ENCODE measurements around the gene P2RY12.
"Not testable (repeated sequence)": the region's sequence is repeated elsewhere in the genome, so short reads cannot be mapped to it uniquely, and the experiment has no call there.

P2RY12 gene

GRCh38 chr3:151393146-151393830 lies 8.7 kb upstream of the P2RY12 start:
- no peak for DNase-seq (ENCODE audit: low read depth in 2 of 2)

- DNase-seq (ENCODE audit: low read depth in 2 of 2) = not testable (repeated sequence)
These were observed 7.6 kb upstream of the P2RY12 start for GRCh38 chr3:151392191-151392590.

GRCh38 chr3:151391720-151392119 lies 7.2 kb upstream of the P2RY12 start:
- DNase-seq (ENCODE audit: low read depth in 2 of 2) = no peak

GRCh38 chr3:151387842-151388241 lies 3.3 kb upstream of the P2RY12 start:
- no peak for DNase-seq (ENCODE audit: low read depth in 2 of 2)

GRCh38 chr3:151387432-151387831 lies 2.9 kb upstream of the P2RY12 start:
- no peak for DNase-seq (ENCODE audit: low read depth in 2 of 2)

DNA sequence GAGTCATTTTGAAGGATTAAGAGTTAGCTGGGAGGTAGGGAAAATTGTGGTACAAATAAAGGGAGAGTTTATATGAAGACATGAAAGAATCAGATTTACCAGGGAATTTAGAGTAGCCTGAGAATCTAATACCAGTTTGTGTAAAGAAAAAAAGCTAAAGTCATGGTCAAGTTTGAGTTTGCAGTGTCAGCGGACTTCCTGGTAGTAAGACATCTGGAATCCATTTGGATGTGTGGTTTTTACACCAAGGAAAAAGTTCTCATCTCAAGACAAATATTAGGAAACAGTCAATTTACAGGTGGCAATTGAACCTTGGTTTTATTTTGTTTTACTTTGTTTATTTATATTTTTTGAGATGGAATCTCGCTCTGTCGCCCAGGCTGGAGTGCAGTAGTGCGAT lies 1.5 kb upstream of the P2RY12 start:
- no peak for DNase-seq (ENCODE audit: low read depth in 2 of 2)

DNA sequence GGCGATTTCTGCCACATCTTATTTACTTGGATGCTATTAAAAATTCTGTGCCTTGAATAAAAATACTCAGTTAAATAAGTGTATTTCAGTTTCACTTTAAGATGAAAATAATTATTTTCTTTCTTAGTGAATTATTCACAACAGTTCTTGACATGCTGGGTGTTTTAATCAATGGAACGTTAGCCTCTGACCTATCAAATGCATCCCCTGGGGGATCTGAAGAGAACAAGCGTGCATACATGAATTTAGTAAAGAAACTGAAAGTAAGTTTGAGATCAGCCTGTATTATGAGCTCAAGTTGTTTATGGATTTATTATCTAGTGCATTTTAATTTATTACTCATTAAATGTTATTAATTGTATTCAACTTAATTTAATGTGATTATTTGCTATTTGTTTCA lies 597 bp downstream of the P2RY12 start:
- no peak for DNase-seq (ENCODE audit: low read depth in 2 of 2)

DNA sequence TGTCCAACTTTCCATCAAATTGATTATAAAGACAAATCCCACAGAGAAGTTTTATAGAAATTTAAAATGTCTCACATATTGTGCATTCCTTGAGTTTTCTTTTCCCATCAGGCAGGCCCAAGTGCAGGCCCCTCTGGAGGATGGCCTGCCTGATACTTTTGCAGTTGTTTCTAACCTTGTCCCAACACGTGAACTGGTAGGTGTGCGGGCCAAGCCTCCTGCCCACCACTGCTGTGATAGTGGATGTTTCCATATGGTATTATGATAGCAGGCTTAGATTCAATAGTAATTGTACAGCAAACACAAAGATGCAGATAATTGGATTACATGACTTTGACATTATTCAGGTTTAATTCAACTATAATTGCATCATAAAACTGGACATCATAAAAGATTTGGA lies 1.4 kb downstream of the P2RY12 start:
- DNase-seq (ENCODE audit: low read depth in 2 of 2) = no peak

DNA sequence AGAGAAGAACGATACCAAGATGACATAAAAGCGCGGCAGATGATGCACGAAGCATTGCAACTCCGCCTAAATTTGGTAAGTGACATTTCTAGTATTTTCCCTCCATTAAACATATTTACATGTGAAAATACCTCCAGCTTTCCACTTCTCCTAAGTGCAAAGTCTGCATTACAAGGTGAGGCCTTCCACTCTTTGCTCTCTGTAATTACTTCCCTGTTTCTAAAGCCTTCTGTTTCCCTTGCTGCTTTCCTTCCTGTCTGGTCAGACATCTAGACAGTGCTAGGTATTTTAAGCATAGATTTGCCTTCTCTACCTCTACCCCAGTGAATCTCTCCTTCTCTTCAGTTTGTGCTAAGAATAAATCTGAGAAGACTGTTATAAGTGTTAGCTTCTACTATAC lies 1.9 kb downstream of the P2RY12 start:
- DNase-seq (ENCODE audit: low read depth in 2 of 2) = no peak

- DNase-seq (ENCODE audit: low read depth in 2 of 2) = no peak
These were observed 5.3 kb downstream of the P2RY12 start for GRCh38 chr3:151379083-151379734.

GRCh38 chr3:151377768-151378385 lies 6.7 kb downstream of the P2RY12 start:
- DNase-seq (ENCODE audit: low read depth in 2 of 2) = no peak

GRCh38 chr3:151372063-151372820 lies 12.3 kb downstream of the P2RY12 start:
- DNase-seq (ENCODE audit: low read depth in 2 of 2) = no peak

DNA sequence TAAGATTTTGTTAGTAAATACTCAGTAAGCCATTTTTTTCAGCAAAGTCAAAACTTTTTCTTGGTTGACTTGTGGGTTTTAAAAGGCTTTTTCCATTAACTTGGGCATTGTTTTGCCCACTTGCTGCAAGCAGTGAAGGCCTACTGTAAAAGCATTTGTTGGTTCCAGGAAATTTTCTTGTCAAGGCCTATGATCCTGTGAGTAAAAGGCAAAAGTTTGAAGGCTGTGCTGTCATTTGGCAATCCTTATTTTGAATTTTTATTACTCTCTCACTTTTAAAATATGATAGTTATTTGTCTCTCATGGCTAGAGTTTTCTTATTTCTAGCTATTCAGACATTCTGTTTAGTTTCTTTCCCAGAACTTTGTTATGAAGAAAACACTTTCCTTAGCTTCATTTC lies 13.0 kb downstream of the P2RY12 start:
- no peak for DNase-seq (ENCODE audit: low read depth in 2 of 2)

DNA sequence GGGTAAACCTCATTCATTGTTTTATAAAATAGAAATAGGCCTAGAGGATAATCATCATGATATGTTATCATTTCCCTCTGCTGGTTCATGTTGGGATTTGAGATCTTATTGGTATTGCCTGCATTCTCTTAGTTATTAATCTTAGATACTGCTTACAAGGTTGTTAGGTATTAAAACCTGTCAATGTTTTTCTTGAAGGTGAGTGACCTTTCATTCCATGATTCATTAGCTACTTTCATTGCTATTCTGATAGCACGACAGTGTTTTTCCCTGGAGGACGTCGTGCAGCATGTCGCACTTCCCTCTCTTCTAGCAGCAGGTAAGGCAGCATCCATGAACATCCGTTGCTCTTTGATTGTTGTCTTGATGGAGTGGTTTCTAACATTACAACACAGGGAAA lies 17.1 kb downstream of the P2RY12 start:
- no peak for DNase-seq (ENCODE audit: low read depth in 2 of 2)

- no peak for DNase-seq (ENCODE audit: low read depth in 2 of 2)
These were observed 17.6 kb downstream of the P2RY12 start for GRCh38 chr3:151366993-151367392.

GRCh38 chr3:151362751-151363174 lies 21.8 kb downstream of the P2RY12 start:
- no peak for DNase-seq (ENCODE audit: low read depth in 2 of 2)

- no peak for DNase-seq (ENCODE audit: low read depth in 2 of 2)
These were observed 27.1 kb downstream of the P2RY12 start for GRCh38 chr3:151357463-151357850.

GRCh38 chr3:151356794-151357462 lies 27.6 kb downstream of the P2RY12 start:
- no peak for DNase-seq (ENCODE audit: low read depth in 2 of 2)

- DNase-seq (ENCODE audit: low read depth in 2 of 2) = no peak
These were observed 32.9 kb downstream of the P2RY12 start for GRCh38 chr3:151351648-151352047.

DNA sequence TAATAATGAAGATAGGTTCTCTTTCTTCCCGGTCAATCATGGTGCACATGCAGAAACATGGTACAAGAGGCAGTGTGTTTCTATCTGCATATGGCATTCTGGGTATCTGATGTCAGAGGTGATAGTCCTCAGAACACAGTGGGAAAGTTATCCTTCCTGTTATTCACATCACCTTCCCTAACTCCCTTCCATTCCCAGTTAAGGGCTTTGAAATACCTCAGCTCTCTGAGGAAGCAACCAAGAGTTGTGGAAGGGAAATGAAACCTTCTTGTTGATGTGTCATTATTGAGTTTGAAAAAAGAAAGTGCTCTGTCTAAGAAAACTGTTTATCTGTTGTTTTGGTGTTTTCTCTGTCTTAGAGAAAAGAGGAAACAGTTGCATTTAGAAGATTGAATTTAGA lies 33.3 kb downstream of the P2RY12 start:
- DNase-seq (ENCODE audit: low read depth in 2 of 2) = no peak

DNA sequence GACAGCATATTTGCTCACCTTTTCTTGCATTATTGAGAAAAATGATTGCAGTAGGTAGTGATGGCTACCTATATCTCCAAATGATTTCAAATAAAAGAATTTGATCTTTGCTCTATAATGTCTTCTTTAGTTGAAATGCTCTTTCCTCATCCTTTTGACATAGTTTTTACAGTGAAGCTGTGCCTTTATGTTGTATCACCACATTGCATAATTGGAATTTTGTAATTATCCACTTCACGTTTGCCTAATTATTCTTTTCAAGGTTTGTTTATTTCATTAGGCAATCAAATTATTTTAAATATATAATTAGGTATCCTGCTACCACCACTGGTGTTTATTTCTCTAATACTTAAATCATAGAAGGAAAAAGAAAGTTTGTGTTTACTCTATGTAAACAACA lies 33.9 kb downstream of the P2RY12 start:
- DNase-seq (ENCODE audit: low read depth in 2 of 2) = no peak

- DNase-seq (ENCODE audit: low read depth in 2 of 2) = no peak
These were observed 37.1 kb downstream of the P2RY12 start for GRCh38 chr3:151347432-151347831.
